PC-3 (cell line): Measurements from ENCODE around the gene IKZF1.

Source experiments
- CTCF ChIP-seq: fragments of 300-600 bp; sonication (generic); conservative IDR thresholded peaks from 2 replicates; pipeline ENCODE4 v1.5.1; 2017; ENCODE audit warnings: antibody characterized with exemption, low read depth, mild to moderate bottlenecking, low read length
- EZH2 ChIP-seq: fragments of 300-600 bp; sonication (generic); IDR thresholded peaks from one replicate; pipeline ENCODE4 v1.6.1; 2017; ENCODE audit warnings: antibody characterized with exemption, mild to moderate bottlenecking, low read length; ENCODE audit not compliant: unreplicated experiment
- EZH2phosphoT487 ChIP-seq: fragments of 300-600 bp; sonication (generic); IDR thresholded peaks from 2 replicates; pipeline ENCODE4 v1.6.1; 2018; ENCODE audit warnings: mild to moderate bottlenecking, antibody characterized with exemption, low read length, borderline replicate concordance

GRCh38 chr7:50274361-50274760, 30.2 kb upstream of the IKZF1 start:
- TF ChIP-seq CTCF (no peak), EZH2 (no peak), EZH2phosphoT487 (no peak)
